ENCODE results near the gene PYGB.

Gene PYGB

GRCh38 chr20:25216199-25216945 lies 31.5 kb upstream of the PYGB start:
- no peak for DNase-seq (ENCODE audit: low spot score)

GRCh38 chr20:25217161-25218108 lies 30.4 kb upstream of the PYGB start:
- no peak for DNase-seq (ENCODE audit: low spot score)

GRCh38 chr20:25218109-25218486 lies 29.8 kb upstream of the PYGB start:
- no peak for DNase-seq (ENCODE audit: low spot score)

GRCh38 chr20:25218492-25218891 lies 29.4 kb upstream of the PYGB start:
- no peak for DNase-seq (ENCODE audit: low spot score)

GRCh38 chr20:25219365-25219764 lies 28.5 kb upstream of the PYGB start:
- no peak for DNase-seq (ENCODE audit: low spot score)

- DNase-seq (ENCODE audit: low spot score): no peak
Measured at GRCh38 chr20:25220021-25220730, 27.7 kb upstream of the PYGB start.

GRCh38 chr20:25220810-25221591 lies 26.9 kb upstream of the PYGB start:
- no peak for DNase-seq (ENCODE audit: low spot score)

- DNase-seq (ENCODE audit: low spot score): no peak
Measured at GRCh38 chr20:25221592-25222460, 26.1 kb upstream of the PYGB start.

- DNase-seq (ENCODE audit: low spot score): no peak
Measured at GRCh38 chr20:25222461-25223178, 25.3 kb upstream of the PYGB start.

- peak; percentile 80 for DNase-seq (ENCODE audit: low spot score)
Measured at GRCh38 chr20:25223179-25223661, 24.7 kb upstream of the PYGB start.

GRCh38 chr20:25223765-25224720 lies 23.8 kb upstream of the PYGB start:
- no peak for DNase-seq (ENCODE audit: low spot score)

- DNase-seq (ENCODE audit: low spot score): no peak
Measured at GRCh38 chr20:25224941-25225340, 22.9 kb upstream of the PYGB start.

- DNase-seq (ENCODE audit: low spot score): no peak
Measured at GRCh38 chr20:25225642-25226432, 22.0 kb upstream of the PYGB start.

GRCh38 chr20:25226433-25227316 lies 21.2 kb upstream of the PYGB start:
- no peak for DNase-seq (ENCODE audit: low spot score)

GRCh38 chr20:25227317-25227831 lies 20.5 kb upstream of the PYGB start:
- DNase-seq (ENCODE audit: low spot score): peak; percentile 57

- DNase-seq (ENCODE audit: low spot score): no peak
Measured at GRCh38 chr20:25229486-25230165, 18.3 kb upstream of the PYGB start.
